ENCODE results near the gene GPI. TPM values are rescaled to one million over a fixed set of nuclear protein-coding genes. Genes with fewer than 3 reads are reported as not detected.

GPI gene
- total RNA-seq, 2 donors from 2014 or later: 176 to 206 TPM

- DNase-seq (ENCODE audit: low spot score): no peak
- intact Hi-C loops (cut with DNase I): no loop called here
These were observed 64.6 kb downstream of the GPI start for GRCh38 chr19:34429553-34429952.

- no peak for DNase-seq (ENCODE audit: low spot score)
- intact Hi-C loops (cut with DNase I): no loop called here
These were observed 66.0 kb downstream of the GPI start for GRCh38 chr19:34430738-34431625.

GRCh38 chr19:34431681-34432402, 66.8 kb downstream of the GPI start:
- intact Hi-C loops (cut with DNase I): no loop called here
- no peak for DNase-seq (ENCODE audit: low spot score)

- no peak for DNase-seq (ENCODE audit: low spot score)
- intact Hi-C loops (cut with DNase I): no loop called here
These were observed 67.8 kb downstream of the GPI start for GRCh38 chr19:34432797-34433196.

- DNase-seq (ENCODE audit: low spot score): no peak
- intact Hi-C loops (cut with DNase I): no loop called here
These were observed 71.7 kb downstream of the GPI start for GRCh38 chr19:34436716-34437115.

GRCh38 chr19:34448191-34448590, 83.2 kb downstream of the GPI start:
- intact Hi-C loops (cut with DNase I): no loop called here
- no peak for DNase-seq (ENCODE audit: low spot score)

Other genes starting within 250 kb of the GPI start
- gene LSM14A, start 192.7 kb upstream of the GPI start, total RNA-seq: 100 to 1,000 TPM in 1 of 2 donors, 10 to 100 TPM in 1; 93.2 to 109 TPM
- 10 to 100 TPM; 23.3 to 31.1 TPM for gene GARRE1, start 110.6 kb upstream of the GPI start, total RNA-seq
- 1 to 10 TPM; 4.6 to 6.5 TPM for gene PDCD2L, start 39.2 kb downstream of the GPI start, total RNA-seq
- gene UBA2, start 63.2 kb downstream of the GPI start, total RNA-seq: 10 to 100 TPM; 70.8 to 81.8 TPM
- 10 to 100 TPM; 20.7 to 28.6 TPM for gene WTIP, start 116.6 kb downstream of the GPI start, total RNA-seq

All from posterior vena cava (tissue), 2 donors.